ENCODE data around the gene GFPT2. TPM values are rescaled to one million over a fixed set of nuclear protein-coding genes. Genes with fewer than 3 reads are reported as not detected.

GFPT2 gene
- total RNA-seq, 2 donors from 2014 or later, result 0.39 to 0.70 TPM

GRCh38 chr5:180373454-180373853, 20.3 kb upstream of the GFPT2 start:
- no peak overlapping the region for H3K27ac Mint-ChIP-seq
- no peaks in the 10 kb centered on the region for H3K36me3 Mint-ChIP-seq (ENCODE audit: insufficient read depth in 2 of 2)
- DNase-seq (no peak), ATAC-seq (replicated peaks in 1 of 2) (no peak)
- H3K4me1 Mint-ChIP-seq (ENCODE audit: low read depth), result no peaks in the 10 kb centered on the region
- no peaks in the 10 kb centered on the region for H3K27me3 Mint-ChIP-seq (ENCODE audit: low read depth)
- H3K4me3 Mint-ChIP-seq, result no peak overlapping the region
- no peaks in the 10 kb centered on the region for H3K9me3 Mint-ChIP-seq

- Mint-ChIP-seq H3K4me3 (no peak overlapping the region), H3K4me1 (ENCODE audit: low read depth) (no peaks in the 10 kb centered on the region), H3K27ac (no peak overlapping the region), H3K27me3 (ENCODE audit: low read depth) (no peaks in the 10 kb centered on the region), H3K9me3 (no peaks in the 10 kb centered on the region), H3K36me3 (ENCODE audit: insufficient read depth in 2 of 2) (no peaks in the 10 kb centered on the region)
- ATAC-seq (replicated peaks in 1 of 2), result no peak
- DNase-seq, result no peak
Measured at GRCh38 chr5:180371949-180372348, 18.8 kb upstream of the GFPT2 start.

GRCh38 chr5:180370861-180371641, 17.9 kb upstream of the GFPT2 start:
- DNase-seq, result no peak
- no peaks in the 10 kb centered on the region for H3K9me3 Mint-ChIP-seq
- H3K27ac Mint-ChIP-seq, result no peak overlapping the region
- H3K4me1 Mint-ChIP-seq (ENCODE audit: low read depth), result no peaks in the 10 kb centered on the region
- no peaks in the 10 kb centered on the region for H3K36me3 Mint-ChIP-seq (ENCODE audit: insufficient read depth in 2 of 2)
- no peaks in the 10 kb centered on the region for H3K27me3 Mint-ChIP-seq (ENCODE audit: low read depth)
- H3K4me3 Mint-ChIP-seq, result no peak overlapping the region
- no peak for ATAC-seq (replicated peaks in 1 of 2)

GRCh38 chr5:180367991-180368390, 14.9 kb upstream of the GFPT2 start:
- DNase-seq, result no peak
- Mint-ChIP-seq H3K4me3 (no peak overlapping the region), H3K9me3 (no peaks in the 10 kb centered on the region), H3K4me1 (ENCODE audit: low read depth) (no peaks in the 10 kb centered on the region), H3K27ac (no peak overlapping the region), H3K27me3 (ENCODE audit: low read depth) (no peaks in the 10 kb centered on the region), H3K36me3 (ENCODE audit: insufficient read depth in 2 of 2) (no peaks in the 10 kb centered on the region)
- no peak for ATAC-seq (replicated peaks in 1 of 2)

GRCh38 chr5:180367300-180367699, 14.2 kb upstream of the GFPT2 start:
- no peaks in the 10 kb centered on the region for H3K4me1 Mint-ChIP-seq (ENCODE audit: low read depth)
- DNase-seq (peak in 1 of 2 donors; percentile 7), ATAC-seq (replicated peaks in 1 of 2) (peak; percentile 45 to 51)
- no peaks in the 10 kb centered on the region for H3K27me3 Mint-ChIP-seq (ENCODE audit: low read depth)
- no peak overlapping the region for H3K4me3 Mint-ChIP-seq
- H3K27ac Mint-ChIP-seq, result no peak overlapping the region
- H3K36me3 Mint-ChIP-seq (ENCODE audit: insufficient read depth in 2 of 2), result no peaks in the 10 kb centered on the region
- H3K9me3 Mint-ChIP-seq, result no peaks in the 10 kb centered on the region

- ATAC-seq (replicated peaks in 1 of 2) (no peak), DNase-seq (no peak)
- Mint-ChIP-seq H3K4me1 (ENCODE audit: low read depth) (no peaks in the 10 kb centered on the region), H3K36me3 (ENCODE audit: insufficient read depth in 2 of 2) (no peaks in the 10 kb centered on the region), H3K27me3 (ENCODE audit: low read depth) (no peaks in the 10 kb centered on the region), H3K27ac (no peak overlapping the region), H3K9me3 (no peaks in the 10 kb centered on the region), H3K4me3 (no peak overlapping the region)
Measured at GRCh38 chr5:180366326-180366725, 13.2 kb upstream of the GFPT2 start.

GRCh38 chr5:180365829-180366228, 12.7 kb upstream of the GFPT2 start:
- Mint-ChIP-seq H3K36me3 (ENCODE audit: insufficient read depth in 2 of 2) (no peaks in the 10 kb centered on the region), H3K9me3 (no peaks in the 10 kb centered on the region), H3K27ac (no peak overlapping the region)

GRCh38 chr5:180364306-180364856, 11.2 kb upstream of the GFPT2 start:
- Mint-ChIP-seq H3K27me3 (ENCODE audit: low read depth) (no peaks in the 10 kb centered on the region), H3K4me1 (ENCODE audit: low read depth) (no peaks in the 10 kb centered on the region), H3K36me3 (ENCODE audit: insufficient read depth in 2 of 2) (no peaks in the 10 kb centered on the region), H3K4me3 (no peak overlapping the region), H3K27ac (no peak overlapping the region), H3K9me3 (no peaks in the 10 kb centered on the region)
- DNase-seq, result no peak
- ATAC-seq (replicated peaks in 1 of 2), result no peak

More at GRCh38 chr5:180365829-180366228, 12.7 kb upstream of the GFPT2 start:
- Mint-ChIP-seq H3K27me3 (ENCODE audit: low read depth) (no peaks in the 10 kb centered on the region), H3K4me3 (no peak overlapping the region), H3K4me1 (ENCODE audit: low read depth) (no peaks in the 10 kb centered on the region)
- no peak for ATAC-seq (replicated peaks in 1 of 2)
- DNase-seq, result no peak

- H3K36me3 Mint-ChIP-seq (ENCODE audit: insufficient read depth in 2 of 2), result no peaks in the 10 kb centered on the region
- DNase-seq, result no peak
- no peak overlapping the region for H3K27ac Mint-ChIP-seq
- peaks cover 14% of the 10 kb centered on the region for H3K27me3 Mint-ChIP-seq (ENCODE audit: low read depth)
- no peak for ATAC-seq (replicated peaks in 1 of 2)
- H3K9me3 Mint-ChIP-seq, result no peaks in the 10 kb centered on the region
- no peaks in the 10 kb centered on the region for H3K4me1 Mint-ChIP-seq (ENCODE audit: low read depth)
- H3K4me3 Mint-ChIP-seq, result no peak overlapping the region
Measured at GRCh38 chr5:180360078-180360957, 7.2 kb upstream of the GFPT2 start.

GRCh38 chr5:180358694-180359093, 5.6 kb upstream of the GFPT2 start:
- no peaks in the 10 kb centered on the region for H3K9me3 Mint-ChIP-seq
- no peak for ATAC-seq (replicated peaks in 1 of 2)
- H3K27ac Mint-ChIP-seq, result no peak overlapping the region
- DNase-seq, result no peak
- H3K27me3 Mint-ChIP-seq (ENCODE audit: low read depth), result peaks cover 30% of the 10 kb centered on the region
- no peaks in the 10 kb centered on the region for H3K36me3 Mint-ChIP-seq (ENCODE audit: insufficient read depth in 2 of 2)
- no peak overlapping the region for H3K4me3 Mint-ChIP-seq
- H3K4me1 Mint-ChIP-seq (ENCODE audit: low read depth), result no peaks in the 10 kb centered on the region

- H3K4me3 Mint-ChIP-seq, result no peak overlapping the region
- H3K27me3 Mint-ChIP-seq (ENCODE audit: low read depth), result peaks cover 31% of the 10 kb centered on the region
- H3K27ac Mint-ChIP-seq, result no peak overlapping the region
- no peaks in the 10 kb centered on the region for H3K4me1 Mint-ChIP-seq (ENCODE audit: low read depth)
- ATAC-seq (replicated peaks in 1 of 2) (no peak), DNase-seq (no peak)
- no peaks in the 10 kb centered on the region for H3K9me3 Mint-ChIP-seq
- H3K36me3 Mint-ChIP-seq (ENCODE audit: insufficient read depth in 2 of 2), result no peaks in the 10 kb centered on the region
Measured at GRCh38 chr5:180358179-180358578, 5.0 kb upstream of the GFPT2 start.

- no peaks in the 10 kb centered on the region for H3K9me3 Mint-ChIP-seq
- H3K4me3 Mint-ChIP-seq, result no peak overlapping the region
- H3K36me3 Mint-ChIP-seq (ENCODE audit: insufficient read depth in 2 of 2), result no peaks in the 10 kb centered on the region
- H3K27ac Mint-ChIP-seq, result no peak overlapping the region
- H3K27me3 Mint-ChIP-seq (ENCODE audit: low read depth), result peaks cover 48% of the 10 kb centered on the region
- DNase-seq (no peak), ATAC-seq (replicated peaks in 1 of 2) (no peak)
- H3K4me1 Mint-ChIP-seq (ENCODE audit: low read depth), result no peaks in the 10 kb centered on the region
Measured at GRCh38 chr5:180354966-180355365, 1.8 kb upstream of the GFPT2 start.

GRCh38 chr5:180353980-180354452, 880 bp upstream of the GFPT2 start:
- H3K27ac Mint-ChIP-seq, result no peak overlapping the region
- no peaks in the 10 kb centered on the region for H3K36me3 Mint-ChIP-seq (ENCODE audit: insufficient read depth in 2 of 2)
- peaks cover 48% of the 10 kb centered on the region for H3K27me3 Mint-ChIP-seq (ENCODE audit: low read depth)
- ATAC-seq (replicated peaks in 1 of 2) (no peak), DNase-seq (no peak)
- H3K4me1 Mint-ChIP-seq (ENCODE audit: low read depth), result no peaks in the 10 kb centered on the region
- peak overlapping the region; percentile 77 to 81 for H3K4me3 Mint-ChIP-seq
- H3K9me3 Mint-ChIP-seq, result no peaks in the 10 kb centered on the region
